ENCODE data around the gene YES1.

Gene YES1

DNA sequence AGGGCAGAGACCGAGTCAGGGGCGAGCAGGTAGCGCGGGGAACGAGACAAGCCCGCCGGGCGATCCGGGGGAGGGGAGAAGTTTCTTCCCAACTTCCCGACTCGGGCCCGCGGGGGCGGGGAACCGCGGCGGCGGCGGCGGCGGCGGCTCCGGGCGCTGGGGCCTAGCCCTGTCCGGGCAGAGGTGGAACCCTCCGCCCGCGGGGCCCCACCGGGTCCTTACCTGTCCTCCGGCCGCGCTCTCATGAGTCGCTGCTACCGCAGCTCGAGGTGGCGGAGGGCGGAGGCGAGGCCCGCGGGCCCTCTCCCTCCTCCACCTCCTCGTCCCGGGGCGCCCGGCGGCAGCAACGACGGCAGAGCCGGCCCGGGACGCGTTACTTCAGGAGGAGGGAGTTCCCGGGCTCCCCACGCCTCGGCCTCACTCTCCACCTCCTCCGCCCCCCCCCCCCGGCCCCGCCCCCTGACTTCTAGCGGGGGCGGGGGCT is at the start of gene YES1:
Gene YES1 (minus strand): TSS at position 351 of the 484 bp plus-strand sequence. CDS start 55,415 bp downstream, outside the sequence.
- peak in 18 of 51 donors; percentile 24 to 77 (median 46) for DNase-seq

DNA sequence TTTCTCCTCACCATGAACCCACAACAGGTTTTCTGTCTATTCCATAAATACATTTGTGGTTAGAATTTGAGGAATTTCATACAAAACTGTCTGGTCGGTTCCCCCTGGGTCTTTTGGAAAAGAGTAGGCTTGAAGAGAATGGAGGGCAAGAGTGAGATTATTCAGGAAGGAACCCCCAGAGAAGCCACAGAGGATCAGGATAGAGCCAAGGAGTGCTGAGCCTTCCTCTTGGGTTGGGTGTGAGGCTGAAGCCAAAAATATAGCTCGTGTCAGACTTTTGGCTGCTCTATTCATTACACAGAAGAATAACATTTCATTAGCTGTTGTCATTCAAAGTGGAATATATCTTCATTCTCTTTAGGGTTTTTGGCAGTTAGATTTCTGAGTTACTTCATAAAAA is 45.9 kb upstream of the YES1 start:
- DNase-seq, result no peak

DNA sequence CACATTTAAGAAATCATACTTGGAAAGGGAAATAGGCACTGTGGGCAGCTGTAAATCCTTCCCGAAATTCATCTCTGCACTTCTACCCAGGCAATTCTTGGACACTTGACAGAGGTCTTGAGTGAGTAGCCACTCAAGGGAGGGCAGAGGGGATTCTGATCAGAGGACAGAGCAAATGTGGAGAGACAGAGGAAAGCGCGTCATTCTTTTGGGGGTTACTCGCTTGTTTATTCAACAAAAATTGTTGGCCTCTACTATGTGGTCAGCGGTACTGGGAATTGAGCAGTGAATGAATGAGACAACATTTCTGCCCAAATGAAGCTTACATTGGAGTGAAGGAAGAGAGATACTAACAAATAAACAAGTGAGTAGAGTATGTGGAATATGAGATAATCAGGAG is 41.4 kb upstream of the YES1 start:
- DNase-seq, result no peak

DNA sequence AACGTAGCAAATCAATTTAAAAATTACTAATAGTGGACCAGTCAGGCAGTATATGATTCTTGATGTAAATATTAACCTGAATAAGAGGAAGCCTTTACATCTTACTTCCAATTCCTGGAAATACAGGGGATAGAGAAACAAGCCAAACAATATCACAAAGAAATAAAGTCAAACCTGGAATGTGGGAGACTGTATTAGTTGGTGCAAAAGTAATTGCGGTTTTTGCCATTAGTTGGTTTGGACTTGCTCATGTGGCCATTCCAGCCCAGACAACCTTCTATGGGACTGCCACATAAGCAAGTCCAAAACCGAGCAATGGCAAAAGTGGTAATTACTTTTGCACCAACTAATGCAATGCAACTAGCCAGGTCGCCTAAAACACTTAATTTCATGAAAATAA is 38.9 kb upstream of the YES1 start:
- DNase-seq, result no peak

DNA sequence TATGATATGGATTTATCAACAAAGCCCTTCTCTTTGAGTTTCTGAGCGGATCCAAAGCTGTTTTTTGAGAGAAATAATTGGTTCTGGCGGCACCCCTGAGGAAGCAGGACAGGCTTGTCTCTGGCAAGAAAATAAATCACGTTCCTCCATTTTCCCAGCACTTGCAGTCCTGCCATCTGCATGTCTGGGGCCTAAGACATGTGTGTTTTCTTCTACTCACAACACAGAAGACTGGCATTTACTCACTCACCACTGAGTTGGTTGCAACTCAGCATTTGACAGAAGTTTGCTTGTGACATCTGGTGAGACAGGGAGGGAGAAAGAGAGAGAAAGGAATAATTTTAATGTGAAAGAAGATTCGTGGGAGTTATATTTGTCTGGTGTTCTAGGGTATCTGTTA is 37.0 kb upstream of the YES1 start:
- no peak for DNase-seq

DNA sequence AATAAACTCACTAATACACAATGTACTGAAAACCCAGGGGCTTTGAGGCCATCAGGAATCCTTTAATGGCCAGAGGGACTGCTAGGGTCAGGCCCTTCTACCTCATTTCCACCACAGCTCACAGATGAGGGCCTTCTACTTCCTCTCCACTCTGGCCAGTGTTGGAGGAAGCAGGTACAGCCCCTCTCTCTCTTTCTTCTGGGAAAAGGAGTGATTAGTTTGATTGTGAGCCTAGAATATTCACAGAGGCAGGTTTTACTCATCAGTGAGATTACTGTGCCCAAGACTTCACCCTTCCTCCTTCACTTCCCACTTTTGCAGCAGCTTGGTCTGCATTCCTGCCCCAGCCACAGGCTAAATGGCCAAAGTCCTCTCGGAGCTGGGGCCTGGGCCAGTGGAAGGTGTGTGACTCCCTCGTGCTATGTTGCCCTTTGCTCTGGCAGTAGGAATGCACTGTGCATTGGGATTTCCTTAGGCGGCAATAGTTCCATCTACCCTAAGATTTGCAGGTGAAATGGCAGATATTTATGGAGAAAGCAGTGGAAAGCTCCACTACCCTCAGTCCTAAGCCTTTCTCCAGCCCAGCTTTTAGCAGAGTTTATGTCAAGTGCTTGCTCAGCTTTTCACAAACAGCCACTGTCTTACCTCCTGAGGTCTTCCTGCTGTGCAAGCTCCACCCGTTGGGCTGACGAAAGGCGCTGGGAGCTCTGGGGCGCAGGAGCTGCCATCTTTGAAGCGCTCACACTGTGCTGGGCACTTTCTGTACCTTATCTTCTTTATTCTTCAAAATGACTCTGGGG is 36.2 kb upstream of the YES1 start:
- DNase-seq, result no peak

DNA sequence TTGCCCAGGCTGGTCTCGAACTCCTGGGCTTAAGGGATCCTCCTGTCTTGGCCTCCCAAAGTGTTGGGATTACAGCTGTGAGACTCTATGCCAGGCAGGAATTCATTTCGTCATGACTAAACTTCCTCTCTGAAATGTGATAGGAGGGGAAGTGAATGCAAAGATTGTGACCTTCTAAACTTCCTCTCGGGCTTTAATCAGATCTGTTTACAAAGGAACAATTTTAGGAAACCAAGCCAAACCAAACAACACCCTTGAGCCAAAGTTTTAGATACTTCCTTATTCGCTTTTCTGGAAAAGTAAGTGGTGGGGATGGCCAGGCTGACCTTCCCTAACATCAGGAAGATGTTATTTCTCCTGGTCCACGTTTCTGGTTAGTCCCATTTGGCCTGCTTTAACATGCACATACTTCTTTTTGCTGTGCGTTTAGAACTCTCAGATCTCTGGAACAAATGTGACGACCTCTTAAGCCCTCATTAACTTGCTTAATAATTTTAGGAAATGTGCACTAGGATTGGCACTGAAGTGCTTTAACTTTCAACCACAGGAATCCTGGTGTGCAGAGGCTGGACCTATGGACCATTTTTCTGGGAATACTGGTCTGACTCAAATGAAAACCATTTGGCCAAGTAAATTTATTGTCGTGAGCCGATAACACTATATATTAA is 33.2 kb upstream of the YES1 start:
- DNase-seq, result peak in 1 of 51 donors; percentile 8

DNA sequence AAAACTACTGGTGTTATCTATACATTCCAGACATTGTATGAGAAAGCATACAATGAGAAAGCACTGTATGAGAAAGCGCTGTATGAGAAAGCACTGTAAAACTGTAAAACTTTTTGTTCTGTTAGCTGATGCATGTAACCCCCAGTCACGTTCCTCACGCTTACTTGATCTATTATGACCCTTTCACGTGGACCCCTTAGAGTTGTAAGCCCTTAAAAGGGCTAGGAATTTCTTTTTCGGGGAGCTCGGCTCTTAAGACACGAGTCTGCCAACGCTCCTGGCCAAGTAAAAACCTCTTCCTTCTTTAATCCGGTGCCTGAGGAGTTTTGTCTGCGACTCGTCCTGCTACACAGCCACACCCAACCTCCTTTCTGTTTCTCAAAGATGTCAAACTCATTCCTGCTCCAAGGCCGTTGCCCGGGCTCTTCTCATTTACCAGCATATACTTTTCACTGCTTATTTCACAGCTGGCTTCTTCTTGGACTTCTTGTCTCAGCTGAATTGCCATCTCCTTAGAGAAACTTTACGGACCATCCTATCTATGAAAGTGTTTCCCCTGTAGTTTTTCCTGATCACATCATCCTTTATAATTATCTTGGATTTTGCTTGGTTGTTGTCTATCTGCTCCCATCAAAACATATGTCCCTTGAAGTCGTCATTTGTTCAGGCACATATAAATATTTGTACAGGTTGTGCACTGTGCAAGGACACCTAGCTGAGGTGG is 29.8 kb upstream of the YES1 start:
- no peak for DNase-seq

DNA sequence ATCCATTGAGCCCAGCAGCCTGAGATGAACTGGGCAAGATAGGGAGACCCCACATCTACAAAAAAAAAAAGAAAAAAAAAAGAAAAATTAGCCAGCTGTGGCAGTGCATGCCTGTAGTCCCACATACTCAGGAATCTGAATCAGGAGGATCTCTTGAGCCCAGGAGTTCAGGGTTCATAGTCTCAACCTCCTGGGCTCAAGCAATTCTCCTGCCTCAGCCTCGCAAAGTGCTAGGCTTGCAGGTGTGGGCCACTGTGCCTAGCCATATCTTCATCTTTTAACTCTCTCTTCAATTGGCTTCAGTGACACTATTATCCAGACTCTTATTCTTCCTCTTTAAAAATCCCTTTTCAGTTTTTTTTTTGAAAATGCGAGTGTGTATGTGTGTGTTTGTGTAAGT is 28.5 kb upstream of the YES1 start:
- no peak for DNase-seq

DNA sequence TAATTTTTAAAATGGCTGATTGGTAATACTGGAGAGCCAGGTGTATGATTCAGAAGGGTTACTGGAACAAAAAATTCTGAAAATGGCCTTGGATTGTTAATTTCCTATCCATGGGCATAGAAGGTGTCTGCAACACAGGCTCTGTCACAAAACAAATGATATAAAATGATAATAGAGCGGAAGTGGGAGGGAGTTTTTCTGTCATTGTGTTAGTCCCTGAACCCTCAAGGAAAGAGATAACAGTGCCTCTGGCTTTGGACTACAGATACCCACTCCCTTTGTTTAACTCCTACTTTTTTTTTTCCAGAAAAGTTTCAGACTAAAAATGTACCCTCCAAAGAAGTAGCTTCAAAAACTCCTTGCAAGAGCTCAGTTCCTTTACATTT is 28.0 kb upstream of the YES1 start:
- DNase-seq, result no peak

DNA sequence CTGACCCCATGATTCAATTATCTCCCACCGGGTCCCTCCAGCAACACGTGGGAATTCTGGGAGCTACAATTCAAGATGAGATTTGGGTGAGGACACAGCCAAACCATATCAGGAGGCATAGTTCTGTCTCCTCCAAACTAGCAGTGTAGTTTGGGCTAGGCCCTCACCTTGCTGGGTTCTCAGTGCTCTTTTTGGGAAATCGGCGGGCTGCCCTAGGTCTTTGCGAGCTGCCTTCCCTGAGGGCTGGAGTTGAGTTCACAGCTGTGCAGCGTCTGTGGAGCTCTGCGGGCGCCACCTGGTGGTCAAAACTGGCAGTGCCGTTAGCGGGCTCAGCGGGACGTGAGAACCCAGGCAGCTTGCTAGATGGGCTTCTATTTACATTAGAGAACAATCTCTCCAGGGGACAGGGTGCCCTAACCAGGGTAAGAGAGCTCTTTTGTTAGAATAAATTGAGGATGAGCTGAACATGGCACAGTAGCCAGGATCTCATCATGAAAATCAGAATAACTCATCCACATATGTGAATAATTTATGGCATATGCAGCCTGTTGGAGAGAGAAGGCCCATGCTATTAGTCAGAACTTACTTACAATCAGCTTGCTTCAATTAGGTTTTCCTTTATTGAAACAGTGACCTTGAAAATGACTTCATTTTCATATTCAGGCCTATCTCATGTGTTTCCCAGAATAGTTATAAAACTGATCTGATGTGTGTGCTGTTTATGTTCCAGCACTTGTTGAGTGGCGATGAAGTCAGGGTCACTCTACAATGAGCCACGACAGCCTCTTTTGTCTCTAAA is 27.4 kb upstream of the YES1 start:
- DNase-seq, result peak; percentile 12 to 92 (median 70)

DNA sequence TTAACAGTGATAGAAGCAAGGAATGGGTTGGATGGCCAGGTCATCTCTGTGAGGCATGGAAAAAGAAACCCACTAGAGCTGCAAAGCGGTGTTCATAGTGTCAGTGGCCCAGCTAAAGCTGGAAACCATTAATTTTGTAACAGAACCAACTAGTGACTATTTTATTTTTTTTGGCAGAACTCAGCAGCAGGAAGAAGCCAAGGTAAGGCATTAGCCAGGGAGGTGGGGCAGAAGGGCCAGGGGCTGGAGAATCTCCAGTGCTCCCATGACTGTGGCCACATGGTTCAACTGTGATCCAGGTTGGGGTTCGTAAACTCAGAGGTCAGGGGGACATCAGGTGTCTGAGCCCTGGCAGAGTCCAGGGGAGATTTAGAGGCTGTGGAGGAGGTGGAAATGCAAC is 25.9 kb upstream of the YES1 start:
- DNase-seq, result no peak

DNA sequence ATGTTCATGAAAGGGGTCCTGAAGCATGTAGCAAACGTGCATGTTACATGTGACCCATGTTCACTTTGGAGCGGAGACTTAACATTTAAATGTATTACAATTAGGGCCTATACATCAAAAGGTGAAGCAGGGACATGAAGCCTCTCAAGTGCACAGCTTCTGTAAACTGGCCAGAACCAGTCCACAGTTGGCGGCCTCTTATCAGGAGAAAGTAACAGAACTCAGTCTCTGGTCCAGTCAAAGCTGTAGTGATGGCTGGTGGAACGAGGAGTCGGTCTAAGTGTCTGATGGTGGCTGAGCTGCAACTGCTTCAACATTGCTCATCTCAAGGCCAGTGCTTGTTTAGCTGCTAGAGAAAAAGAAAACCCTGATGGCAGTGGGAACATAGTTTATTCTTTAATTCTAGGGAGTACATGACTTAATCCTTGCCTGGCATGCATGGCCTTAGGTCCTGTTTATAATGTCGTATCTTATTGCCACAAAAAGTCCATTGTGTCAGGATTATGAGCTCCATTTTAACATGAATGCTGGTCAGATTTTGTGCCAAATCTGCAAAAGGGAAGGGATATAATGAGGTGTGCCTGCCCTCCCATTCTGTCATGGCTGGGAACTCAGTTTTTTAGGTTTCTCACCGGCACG is 22.2 kb upstream of the YES1 start:
- no peak for DNase-seq

DNA sequence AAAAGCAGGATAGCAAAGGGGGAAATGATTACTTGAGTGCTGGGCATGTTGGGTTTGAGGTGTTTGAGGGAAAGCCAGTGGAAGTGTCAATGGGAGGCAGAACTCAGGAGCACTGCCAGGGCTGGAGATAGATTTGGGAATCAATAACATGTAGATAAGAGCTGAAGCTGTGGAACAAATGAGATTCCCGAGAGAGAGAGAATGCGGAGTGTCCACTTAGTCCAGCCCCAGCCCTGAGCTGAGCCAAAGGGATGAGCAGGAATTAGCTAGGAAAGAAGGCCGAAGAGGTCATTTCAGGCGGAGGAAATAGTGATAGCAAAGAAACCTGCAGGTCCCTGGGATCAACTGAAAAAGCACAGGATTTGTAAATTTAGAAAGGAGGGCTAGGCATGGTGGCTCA is 21.2 kb upstream of the YES1 start:
- no peak for DNase-seq

DNA sequence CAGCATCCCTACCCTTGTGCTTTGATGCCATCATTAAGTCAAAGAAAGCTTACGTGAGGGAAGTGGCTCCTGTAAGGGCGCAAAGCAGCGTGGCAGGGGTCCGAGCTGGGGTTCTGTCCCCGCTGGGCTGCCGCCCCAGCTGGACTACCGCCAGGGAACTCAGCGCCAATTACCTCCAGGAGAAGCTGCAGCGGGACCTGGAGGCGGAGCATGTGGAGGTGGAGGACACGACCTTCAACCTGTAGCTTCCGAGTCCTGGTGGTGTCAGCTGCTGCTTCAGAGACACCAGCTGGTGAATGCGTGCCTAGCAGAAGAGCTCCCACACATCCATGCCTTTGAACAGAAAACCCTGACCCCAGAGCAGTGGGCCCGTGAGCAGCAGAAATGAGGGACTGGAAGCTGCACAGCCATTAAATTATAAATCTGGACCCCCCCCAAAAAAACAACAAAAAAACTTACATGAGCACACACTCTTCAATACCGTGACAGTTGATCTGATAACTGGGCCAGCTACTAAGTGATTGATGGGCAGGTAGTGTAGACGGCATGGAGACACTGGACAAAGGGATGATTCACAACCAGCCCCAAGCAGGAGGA is 20.1 kb upstream of the YES1 start:
- no peak for DNase-seq

DNA sequence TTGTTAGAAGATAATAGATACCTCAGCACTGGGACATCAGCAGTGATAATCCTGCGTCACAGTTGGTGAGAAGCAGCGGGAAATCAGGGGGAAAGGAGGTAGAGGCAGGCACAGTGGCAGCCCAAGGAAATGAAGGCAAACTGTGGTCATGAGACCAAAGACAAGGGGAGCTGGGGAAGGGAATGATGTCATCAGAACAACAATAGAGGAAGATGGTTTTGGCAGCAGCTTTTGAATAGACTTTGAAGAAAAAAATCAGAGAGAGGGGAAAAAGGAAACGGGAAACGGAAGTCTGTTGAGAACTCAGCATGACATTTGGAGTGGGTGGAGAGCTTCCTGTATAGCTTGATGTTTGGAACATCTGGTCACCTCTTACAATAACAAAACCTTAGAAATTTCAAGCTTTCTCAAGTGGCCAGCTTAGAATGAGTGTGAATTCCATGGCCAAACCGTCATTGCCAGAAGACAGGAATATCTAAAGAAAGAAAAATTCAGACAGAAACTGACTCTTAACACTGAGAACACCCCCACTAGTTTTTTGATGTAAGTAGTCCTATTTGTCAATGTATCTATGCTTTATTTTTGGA is 18.4 kb upstream of the YES1 start:
- DNase-seq, result peak in 4 of 51 donors; percentile 2 to 13 (median 6)

DNA sequence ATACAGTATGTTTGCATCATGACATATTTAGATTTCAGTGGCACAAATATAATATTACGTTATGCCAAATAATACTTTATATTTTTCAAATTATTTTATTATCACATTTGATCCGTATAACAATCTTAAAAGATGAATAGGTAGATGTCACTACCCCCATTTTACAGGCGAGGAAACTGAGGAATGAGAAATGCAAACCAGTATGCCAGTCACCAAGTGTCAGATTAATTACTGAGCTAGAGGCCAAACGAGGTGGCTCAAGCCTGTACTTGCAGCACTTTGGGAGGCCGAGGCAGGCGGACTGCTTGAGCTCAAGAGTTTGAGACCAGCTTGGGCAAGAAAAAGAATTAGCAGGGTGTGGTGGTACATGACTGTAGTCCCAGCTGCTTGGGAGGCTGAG is 17.4 kb upstream of the YES1 start:
- DNase-seq, result no peak

DNA sequence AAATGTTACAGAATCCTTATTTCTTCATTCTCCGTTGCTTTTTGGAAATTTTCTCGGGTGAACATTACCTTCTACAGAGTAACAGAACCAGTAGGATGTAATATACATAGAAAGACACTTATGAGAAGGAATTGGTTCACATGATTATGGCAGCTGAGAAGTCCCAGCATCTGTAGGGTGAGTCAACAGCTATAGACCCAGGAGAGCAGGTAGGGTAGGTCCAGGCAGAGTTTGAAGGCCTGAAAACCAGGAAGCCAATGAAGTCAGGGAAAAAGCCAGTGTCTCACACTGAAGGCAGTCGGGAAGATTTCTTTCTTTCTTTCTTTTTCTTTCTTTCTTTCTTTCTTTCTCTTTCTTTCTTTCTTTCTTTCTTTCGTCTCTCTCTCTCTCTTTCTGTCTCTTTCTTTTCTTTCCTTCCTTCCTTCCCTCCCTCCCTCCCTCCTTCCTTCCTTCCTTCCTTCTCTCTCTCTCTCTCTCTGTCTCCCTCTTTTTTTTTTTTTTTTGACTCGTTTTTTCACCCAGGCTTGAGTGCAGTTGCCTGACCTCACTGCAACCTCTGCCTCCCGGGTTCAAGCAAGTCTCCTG is 15.1 kb upstream of the YES1 start:
- DNase-seq, result no peak

DNA sequence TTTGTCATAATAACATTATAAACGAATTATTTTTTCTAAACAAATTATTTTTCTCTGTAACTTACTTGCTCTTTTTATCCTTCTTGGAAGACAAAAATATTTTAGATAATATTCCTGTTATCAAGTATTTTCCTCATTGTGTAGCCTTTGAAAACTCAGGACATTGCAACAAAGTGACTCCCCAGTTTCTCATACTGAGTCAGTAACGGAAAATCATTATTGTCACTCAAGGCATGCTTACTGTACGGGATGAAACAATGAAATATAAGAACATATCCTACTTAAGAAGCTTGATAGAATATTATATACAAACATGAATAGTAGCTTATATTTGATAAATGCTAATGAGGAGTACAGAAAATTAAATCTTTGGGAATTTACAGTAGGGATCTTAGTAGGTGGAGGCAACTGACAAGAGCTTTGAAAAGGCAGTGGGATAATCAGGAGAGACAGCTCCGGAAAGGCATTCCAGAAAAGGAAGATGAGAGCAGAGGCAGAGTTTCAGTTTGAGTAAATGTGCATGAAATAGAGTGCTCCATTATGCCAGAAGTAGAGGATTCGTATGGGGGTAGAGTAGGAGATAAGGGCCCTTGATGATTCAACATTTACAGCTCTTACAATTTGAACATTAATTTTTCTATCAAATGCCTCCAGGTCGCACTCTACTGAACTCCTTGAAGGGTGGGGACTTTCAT is 14.0 kb upstream of the YES1 start:
- no peak for DNase-seq

Data from hypothalamus (tissue), 51 donors.